IMR-90 (cell line): Measurements from ENCODE around the gene SSNA1.

Experiments
- BHLHE40 ChIP-seq: fragments of 150-350 bp; IDR thresholded peaks from 2 replicates; pipeline ENCODE4 v1.6.1; 2016; ENCODE audit warnings: mild to moderate bottlenecking, low read depth, low read length
- MXI1 ChIP-seq: IDR thresholded peaks from 2 replicates; pipeline ENCODE4 v1.6.1; 2012; ENCODE audit warnings: low read depth, mild to moderate bottlenecking, low read length, moderate library complexity, borderline replicate concordance
- NFE2L2 ChIP-seq: fragments of 150-350 bp; IDR thresholded peaks from 2 replicates; pipeline ENCODE4 v1.6.1; 2016; ENCODE audit warnings: low read depth, mild to moderate bottlenecking, low read length
- POLR2A ChIP-seq: IDR thresholded peaks from 2 replicates; pipeline ENCODE4 v1.6.1; 2012; ENCODE audit warnings: mild to moderate bottlenecking, low read depth, low read length
- RAD21 ChIP-seq: IDR thresholded peaks from 2 replicates; pipeline ENCODE4 v1.6.1; 2012; ENCODE audit warnings: low read length, improper control_type of control experiment
- TF ChIP-seq, protein P1 (sequence below): conservative IDR thresholded peaks from 2 replicates; pipeline ENCODE4 v1.5.1; 2012; ENCODE audit warnings: mild to moderate bottlenecking, low read depth, low read length, improper control_type of control experiment
- TF ChIP-seq, protein P2 (sequence below): fragments of 150-350 bp; IDR thresholded peaks from 2 replicates; pipeline ENCODE4 v1.6.1; 2016; ENCODE audit warnings: low read depth, mild to moderate bottlenecking, low read length, moderate library complexity, borderline replicate concordance

- TF ChIP-seq BHLHE40 (no peak), POLR2A (no peak), MXI1 (no peak), RAD21 (no peak), NFE2L2 (no peak)
- TF ChIP-seq, protein P1, sequence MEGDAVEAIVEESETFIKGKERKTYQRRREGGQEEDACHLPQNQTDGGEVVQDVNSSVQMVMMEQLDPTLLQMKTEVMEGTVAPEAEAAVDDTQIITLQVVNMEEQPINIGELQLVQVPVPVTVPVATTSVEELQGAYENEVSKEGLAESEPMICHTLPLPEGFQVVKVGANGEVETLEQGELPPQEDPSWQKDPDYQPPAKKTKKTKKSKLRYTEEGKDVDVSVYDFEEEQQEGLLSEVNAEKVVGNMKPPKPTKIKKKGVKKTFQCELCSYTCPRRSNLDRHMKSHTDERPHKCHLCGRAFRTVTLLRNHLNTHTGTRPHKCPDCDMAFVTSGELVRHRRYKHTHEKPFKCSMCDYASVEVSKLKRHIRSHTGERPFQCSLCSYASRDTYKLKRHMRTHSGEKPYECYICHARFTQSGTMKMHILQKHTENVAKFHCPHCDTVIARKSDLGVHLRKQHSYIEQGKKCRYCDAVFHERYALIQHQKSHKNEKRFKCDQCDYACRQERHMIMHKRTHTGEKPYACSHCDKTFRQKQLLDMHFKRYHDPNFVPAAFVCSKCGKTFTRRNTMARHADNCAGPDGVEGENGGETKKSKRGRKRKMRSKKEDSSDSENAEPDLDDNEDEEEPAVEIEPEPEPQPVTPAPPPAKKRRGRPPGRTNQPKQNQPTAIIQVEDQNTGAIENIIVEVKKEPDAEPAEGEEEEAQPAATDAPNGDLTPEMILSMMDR = no peak
- TF ChIP-seq, protein P2, sequence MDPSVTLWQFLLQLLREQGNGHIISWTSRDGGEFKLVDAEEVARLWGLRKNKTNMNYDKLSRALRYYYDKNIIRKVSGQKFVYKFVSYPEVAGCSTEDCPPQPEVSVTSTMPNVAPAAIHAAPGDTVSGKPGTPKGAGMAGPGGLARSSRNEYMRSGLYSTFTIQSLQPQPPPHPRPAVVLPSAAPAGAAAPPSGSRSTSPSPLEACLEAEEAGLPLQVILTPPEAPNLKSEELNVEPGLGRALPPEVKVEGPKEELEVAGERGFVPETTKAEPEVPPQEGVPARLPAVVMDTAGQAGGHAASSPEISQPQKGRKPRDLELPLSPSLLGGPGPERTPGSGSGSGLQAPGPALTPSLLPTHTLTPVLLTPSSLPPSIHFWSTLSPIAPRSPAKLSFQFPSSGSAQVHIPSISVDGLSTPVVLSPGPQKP = no peak
These were observed 9.8 kb downstream of the SSNA1 start for GRCh38 chr9:137198051-137198901.
